LNCAP (cell line): ENCODE measurements around the gene OLFML1.

Experiments used
- CTCF ChIP-seq: fragments of 450-650 bp; IDR thresholded peaks from 2 replicates; pipeline ENCODE4 v1.5.1; 2017; ENCODE audit warnings: mild to moderate bottlenecking

The OLFML1 gene

GRCh38 chr11:7457211-7457610 is 28.1 kb upstream of the OLFML1 start:
- TF ChIP-seq CTCF = no peak

DNA sequence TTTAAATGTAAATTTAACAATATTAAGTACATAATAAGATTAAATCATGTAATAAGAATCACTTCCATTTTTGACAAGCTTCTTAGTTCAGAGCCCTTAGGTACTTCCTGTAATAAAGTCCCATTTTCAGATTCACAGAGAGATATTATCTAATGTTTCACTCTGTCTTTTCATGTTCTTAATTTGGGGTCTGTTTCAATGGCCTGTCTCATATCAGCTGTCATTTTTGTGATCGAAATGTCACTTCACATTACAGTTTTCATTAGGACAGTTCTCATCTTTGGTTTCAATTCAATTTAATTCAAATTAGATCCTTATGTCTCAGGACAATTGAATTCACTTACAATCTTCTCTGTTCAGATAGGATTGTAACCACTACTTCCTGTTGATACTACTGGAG is 22.6 kb upstream of the OLFML1 start:
- TF ChIP-seq CTCF = no peak

DNA sequence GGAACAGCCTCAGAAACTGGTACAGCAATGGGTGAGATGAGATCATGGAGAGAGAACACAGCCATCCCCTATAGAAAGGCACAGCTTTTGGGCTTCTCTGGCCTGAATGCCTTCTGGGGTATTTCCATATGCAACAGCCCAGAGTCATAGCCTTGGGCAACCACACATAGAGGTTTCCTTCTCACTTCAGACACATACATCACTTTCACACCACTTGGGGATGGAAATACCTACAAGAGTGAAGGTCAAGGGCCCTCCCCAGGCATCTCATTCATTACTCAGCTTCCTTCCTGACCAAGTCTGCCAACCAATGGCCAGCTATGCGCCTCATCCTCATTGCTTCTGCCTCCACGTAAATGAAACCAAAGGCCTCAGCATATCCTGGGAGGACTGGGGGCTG is 17.7 kb upstream of the OLFML1 start:
- TF ChIP-seq CTCF = no peak

- TF ChIP-seq CTCF = no peak
Observed at GRCh38 chr11:7469351-7469865, 15.9 kb upstream of the OLFML1 start.

- no peak for TF ChIP-seq CTCF
Observed at GRCh38 chr11:7471071-7471470, 14.2 kb upstream of the OLFML1 start.

- no peak for TF ChIP-seq CTCF
Observed at GRCh38 chr11:7473717-7474116, 11.6 kb upstream of the OLFML1 start.

- no peak for TF ChIP-seq CTCF
Observed at GRCh38 chr11:7480113-7480512, 5.2 kb upstream of the OLFML1 start.

GRCh38 chr11:7484131-7484530 is 1.2 kb upstream of the OLFML1 start:
- TF ChIP-seq CTCF = no peak
